Measurements from ENCODE around the gene CINP.

The CINP gene

DNA sequence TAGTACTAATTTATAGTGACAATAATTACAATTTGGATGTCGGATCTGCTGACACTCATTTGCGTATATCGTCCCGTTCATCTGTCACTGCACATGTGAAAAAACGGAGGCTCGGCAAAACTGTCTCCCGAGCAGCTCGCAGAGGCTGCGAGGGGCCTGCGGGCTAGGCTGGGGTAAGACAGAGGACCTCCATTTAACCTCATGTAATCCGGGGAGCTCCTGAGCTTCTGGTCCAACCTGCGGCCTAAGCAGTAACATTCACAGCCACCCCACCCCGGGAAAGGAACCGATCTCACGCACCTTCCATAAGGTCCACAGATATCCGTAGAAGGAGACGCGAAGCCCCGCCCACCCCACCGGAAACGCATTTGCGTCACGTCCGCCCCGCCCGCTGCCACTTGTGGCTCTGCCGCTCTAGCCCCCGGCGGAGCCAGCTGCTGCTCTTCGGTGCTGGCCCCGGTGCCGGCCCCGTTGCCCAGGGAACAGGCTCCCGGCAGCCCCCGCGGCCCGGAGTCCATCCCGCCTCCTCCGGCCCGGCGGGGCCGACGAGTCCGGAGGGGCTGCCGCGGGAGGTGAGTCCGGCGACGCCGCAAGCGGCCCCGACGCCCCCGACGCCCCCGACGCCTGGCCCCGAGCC is at the start of gene CINP, which contains the start of gene TECPR2:
TSS of gene CINP (minus strand) at position 346 of the 637 bp plus-strand sequence. CDS start at position 307, 39 bp downstream.
TSS of gene TECPR2 (plus strand) at position 397 of the 637 bp plus-strand sequence. CDS start 13,781 bp downstream, outside the sequence.
- peak; percentile 98 for DNase-seq (ENCODE audit: low read depth)

DNA sequence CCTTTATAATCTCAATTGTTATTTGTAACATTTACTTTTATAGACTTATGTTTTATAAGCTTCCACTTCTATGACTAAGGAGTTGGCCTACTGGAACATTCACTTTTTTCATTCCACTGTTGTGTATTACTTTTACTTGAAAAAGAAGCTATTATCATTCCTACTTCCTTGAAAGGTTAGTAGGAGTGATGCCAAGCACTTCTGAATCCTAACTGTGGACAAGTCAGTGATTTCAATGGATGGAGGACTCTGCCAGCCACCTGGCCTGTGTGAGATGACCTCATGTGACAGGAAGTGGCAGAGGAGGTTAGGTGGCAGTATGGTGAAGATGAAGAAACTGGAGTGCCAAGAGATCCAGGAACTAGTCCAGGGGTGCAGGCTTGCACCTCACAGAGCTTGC is 46.0 kb upstream of the CINP start:
- DNase-seq (ENCODE audit: low read depth), result no peak

DNA sequence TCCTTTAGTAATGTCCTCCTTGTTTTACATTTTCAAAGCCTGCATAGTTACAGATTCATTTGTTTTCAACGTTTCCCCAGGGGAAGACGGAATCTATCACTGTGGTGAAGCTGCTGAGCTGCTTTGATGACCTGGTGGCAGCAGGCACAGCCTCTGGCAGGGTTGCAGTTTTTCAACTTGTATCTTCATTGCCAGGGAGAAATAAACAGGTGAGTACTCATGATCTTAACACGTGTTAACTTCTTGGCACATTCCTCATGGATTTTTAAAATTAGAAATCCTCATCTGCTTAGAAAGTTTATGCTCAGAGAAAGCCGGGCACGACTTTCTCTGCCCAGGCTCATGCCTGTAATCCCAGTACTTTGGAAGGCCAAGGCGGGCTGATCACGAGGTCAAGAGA is 44.6 kb upstream of the CINP start:
- no peak for DNase-seq (ENCODE audit: low read depth)

DNA sequence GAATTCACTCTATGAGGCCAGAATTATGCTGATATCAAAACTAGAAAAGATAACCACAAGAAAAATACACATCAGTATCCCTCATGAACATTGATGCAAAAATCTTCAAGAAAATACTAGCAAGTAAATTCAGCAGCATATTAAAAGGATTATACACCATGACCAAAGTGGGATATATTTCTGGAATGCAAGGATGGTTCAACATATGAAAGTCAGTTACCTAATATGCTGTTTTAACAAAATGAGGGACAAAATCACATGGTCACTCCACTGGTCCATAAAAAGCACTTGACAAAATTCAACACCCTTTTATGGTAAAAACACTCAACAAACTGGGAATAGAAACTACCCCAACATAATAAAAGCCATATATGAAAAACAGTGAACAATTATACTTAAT is 40.3 kb upstream of the CINP start:
- DNase-seq (ENCODE audit: low read depth), result no peak

DNA sequence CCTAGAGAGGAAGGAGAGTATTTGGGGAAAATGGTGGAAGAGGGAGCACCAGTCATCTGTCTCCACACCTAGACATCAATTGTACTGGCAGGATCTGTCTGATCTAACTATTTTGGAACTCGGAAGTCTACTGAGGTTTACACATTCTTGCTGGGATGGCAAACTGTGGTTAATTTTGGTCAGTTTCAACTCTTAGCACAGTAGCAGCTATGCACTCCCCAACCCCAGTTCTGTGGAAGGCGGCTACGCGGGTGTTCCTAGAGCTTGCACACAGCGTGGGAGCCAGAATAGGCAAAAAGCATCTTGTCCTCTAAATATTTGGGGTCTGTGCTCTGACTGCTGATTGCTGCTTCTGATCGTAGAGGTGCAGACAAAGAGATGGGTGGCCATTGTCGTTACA is 33.8 kb upstream of the CINP start:
- no peak for DNase-seq (ENCODE audit: low read depth)

DNA sequence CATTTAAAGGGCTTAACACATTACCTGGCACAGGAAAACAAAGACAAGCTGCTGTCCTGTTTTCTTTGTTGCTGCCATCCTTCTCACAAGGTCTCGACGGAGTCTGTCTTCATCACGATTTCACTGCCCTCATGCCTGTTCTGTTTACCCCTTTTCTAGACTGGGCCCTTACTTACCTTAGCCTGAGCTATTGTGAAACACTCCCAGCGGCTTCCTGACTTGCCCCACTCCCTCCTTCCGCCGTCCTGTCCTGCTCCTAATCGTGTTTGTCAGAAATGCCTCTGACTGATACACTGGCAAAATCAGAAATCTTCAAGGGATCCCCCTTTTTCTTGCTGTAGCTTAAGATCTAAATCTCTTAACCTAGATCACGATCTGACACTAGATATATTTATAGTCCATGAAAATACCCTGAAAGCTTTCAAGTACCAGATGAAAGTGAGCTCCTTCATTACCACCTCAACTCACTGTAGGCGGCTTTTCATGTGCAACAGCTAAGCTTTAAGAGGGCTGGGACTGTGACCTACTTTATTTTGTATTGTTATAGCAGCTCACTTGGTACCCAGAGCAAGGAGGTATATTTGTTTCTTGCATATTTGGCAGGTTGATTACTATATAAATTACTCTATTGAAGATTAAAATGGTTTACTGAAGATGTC is 32.2 kb upstream of the CINP start:
- DNase-seq (ENCODE audit: low read depth), result no peak

DNA sequence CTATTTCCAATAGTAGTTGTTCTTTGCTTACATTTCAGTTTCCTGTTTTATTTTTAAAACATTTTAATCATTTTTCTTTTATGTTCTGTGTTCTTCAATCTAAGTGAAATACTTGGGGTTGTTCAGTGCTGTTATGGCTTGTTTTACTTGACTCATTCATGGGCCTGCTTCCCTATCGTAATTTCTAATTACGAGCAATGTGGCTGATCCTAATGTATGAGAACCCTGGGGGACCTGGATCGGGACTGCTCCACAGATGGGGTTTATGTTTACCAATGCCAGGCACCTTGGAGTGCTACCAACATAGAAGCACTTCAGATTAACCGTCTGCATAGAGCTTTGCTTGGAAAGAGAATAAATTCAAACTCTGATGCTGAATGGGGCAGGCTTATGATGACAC is 29.8 kb upstream of the CINP start:
- no peak for DNase-seq (ENCODE audit: low read depth)

DNA sequence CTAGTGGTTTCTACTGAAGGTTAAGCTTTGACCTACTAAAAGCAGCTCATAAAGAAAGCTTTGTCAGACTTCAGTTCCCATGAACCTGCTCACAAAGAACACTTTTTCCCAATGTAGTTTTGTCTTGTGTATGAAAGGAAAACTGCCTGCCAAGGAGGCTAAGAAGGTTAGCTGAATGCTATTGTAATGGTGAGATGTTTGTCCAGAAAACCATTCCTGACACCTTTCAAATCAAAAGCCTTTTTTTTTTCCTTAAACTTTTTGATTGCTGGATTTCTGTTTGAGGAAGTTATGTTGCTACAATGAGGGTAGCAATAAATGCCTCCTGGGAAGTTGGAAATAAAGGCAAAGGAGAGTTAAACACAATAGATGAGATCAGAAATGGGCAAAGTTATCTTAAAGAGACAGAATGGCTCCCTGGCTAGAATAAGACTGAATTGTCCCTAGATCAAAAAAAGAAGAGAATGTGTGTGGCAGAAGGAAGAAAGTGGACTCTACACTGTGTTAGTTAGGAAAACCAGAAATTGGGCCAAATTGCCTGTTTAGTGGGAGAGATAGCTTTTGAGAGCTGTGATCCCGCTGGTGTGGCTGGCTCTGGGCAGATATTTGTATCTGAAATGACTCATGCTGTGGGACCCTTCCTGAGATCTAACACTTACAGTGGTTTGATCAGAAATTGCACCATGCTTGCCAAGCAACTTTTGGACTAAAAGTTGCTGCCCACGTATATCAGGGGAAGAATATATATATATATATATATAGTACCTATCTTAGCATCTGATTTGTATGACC is 27.6 kb upstream of the CINP start:
- DNase-seq (ENCODE audit: low read depth), result no peak

DNA sequence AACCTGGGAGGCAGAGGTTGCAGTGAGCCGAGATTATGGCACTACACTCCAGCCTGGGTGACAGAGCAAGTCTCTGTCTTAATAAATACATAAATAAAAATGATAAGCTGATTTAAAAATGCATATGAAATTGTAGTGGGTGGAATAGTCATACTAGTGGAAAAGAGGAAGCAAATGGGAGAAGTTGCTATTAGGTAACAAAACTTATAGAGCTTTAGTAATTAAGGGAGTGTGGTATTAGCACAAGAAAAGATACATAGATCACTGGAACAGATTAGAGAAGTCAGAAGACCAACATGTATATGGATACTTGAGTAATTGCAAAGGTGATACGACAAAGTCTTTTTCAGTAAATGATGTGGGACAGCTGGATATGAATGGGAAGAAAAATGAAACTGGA is 26.6 kb upstream of the CINP start:
- DNase-seq (ENCODE audit: low read depth), result no peak

DNA sequence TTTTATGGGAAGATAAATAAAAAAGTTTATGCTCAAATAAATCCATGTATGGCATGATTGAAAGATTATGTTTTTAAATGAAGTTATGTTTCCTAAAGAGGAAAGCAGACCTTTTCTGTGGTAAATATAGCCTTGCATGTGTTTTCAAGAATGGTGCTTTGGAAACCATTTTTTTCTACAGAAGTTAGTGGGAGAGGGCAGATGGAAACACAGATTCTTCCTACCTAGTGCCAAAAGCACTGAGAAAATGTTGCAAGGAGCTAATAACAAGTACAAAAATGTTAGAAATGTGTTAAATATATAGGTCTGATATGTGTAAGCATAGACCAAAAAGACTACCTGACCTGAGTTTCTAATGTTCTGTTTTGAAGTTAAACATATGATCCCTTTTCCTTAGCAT is 24.4 kb upstream of the CINP start:
- DNase-seq (ENCODE audit: low read depth), result no peak

DNA sequence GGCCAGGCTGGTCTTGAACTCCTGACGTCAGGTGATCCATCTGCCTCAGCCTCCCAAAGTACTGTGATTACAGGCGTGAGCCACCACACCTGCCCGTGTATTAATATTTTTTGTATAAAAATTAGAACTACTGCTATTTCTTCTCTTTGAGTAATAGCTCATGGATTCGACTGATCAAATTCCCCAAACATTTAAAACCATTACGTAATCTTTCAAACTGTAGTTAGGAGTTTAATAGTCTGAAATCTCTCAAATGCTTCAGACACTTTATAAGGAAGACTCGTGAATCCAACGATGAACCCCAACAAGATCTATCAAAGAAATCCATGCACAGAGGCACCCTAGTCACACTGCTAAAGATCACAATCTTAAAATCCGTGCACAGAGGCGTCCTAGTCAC is 16.1 kb upstream of the CINP start:
- no peak for DNase-seq (ENCODE audit: low read depth)

DNA sequence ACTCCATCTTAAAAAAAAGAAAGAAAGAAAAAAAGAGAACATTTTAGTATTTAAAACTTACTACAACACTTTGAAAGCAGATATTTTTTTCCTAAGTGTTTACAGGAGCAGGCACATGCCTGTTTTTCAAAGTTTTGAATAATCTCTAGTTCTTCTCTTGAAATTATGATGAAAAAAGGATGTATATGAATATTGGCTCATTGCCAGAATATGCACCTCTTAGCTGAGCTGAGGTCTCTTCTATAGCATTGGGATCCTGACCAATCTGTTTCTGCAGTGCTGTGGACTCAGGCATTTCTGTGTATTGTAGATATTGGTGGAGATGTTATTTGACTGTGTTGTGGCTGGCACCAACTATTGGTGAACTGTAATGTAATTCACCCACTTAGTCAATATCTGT is 15.0 kb upstream of the CINP start:
- DNase-seq (ENCODE audit: low read depth), result no peak

DNA sequence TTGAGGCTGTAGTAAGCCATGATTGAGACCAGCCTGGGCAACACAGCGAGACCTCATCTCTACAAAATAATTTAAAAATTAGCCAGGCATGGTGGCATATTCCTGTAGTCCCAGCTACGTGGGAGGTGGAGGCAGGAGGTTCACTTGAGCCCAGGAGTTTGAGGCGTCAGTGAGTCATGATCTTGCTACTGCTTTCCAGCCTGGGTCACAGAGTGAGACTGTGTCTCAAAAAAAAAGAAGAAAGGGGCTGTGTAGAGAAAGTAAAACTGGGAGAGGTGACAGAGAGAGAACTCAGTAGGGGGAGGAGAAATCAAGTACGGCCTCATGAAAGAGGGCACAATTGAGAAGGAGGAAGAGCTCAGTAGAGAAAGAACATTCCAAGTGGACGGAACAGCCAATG is 12.4 kb upstream of the CINP start:
- no peak for DNase-seq (ENCODE audit: low read depth)

DNA sequence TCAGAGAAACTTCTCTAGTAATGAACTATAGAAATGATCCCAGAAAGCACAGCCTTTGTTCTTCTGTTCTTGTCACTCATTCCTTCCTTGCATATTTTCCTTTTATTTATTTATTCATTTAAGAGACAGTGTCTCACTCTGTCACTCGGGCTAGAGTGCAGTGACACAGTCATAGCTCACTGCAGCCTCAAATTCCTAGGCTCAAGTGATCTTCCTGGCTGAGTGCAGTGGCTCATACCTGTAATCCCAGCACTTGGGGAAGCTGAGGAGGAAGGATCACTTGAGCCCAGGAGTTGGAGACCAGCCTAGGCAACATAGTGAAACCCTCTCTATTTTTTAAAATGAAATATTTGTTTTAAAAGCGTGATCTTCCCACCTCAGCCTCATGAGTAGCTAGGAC is 11.6 kb upstream of the CINP start:
- no peak for DNase-seq (ENCODE audit: low read depth)

DNA sequence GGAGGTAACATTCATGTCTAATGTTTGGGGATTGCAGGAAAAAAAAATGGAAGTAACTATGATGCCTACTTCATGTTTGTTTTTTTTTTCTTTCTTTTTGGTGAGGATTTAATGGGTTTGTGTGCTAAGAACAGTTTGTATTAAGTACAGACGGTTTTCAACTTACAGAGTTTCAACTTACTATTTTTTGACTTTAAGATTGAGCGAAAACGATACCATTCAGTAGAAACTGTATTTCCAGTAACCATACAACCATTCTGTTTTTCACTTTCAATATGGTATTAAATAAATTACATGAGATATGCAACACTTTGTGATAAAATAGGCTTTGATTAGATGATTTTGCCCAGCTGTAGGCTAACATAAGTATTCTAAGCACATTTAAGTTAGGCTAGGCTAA is 10.4 kb upstream of the CINP start:
- DNase-seq (ENCODE audit: low read depth), result no peak

DNA sequence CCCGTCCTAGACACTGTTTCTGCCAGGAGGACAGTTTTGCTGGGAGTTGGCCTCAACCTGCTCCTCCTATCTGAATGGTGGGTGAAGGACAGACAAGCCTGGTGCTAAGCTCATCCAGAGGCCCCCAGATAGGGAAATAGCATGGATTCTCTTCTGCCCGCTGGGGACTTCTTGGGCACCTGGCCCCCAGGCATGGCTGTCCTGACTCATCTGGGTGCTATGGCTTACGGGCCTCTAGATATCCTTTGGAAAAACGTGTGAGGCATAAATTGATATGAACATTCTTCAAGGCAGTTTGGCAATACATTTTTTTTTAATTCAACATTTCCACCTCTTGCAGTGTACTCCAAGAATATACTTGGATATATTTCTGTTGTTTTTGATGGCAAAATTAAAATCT is 8.7 kb upstream of the CINP start:
- DNase-seq (ENCODE audit: low read depth), result no peak

DNA sequence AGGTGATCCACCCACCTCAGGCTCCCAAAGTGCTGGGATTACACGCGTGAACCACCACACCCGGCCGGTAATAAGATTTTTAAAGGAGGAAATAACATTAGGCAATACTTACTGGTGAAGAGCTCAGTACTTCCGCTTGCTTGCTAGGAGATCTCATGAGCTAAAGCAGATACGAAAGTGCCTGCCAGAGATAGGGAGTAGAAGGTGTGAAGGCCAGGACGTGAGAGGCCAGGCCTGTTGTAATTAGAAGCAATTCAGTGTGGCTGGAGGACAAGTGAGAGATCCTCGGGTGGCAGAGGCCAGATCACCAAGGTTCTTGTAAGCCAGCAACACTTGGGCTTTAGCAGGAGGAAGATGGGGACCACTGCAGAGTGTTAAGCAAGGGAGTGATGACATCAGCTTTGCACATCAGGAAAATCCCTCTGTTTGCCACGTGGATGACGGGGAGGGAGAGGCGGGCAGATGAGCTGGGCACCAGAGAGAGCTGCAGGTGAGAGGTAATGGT is 7.7 kb upstream of the CINP start:
- DNase-seq (ENCODE audit: low read depth), result no peak

DNA sequence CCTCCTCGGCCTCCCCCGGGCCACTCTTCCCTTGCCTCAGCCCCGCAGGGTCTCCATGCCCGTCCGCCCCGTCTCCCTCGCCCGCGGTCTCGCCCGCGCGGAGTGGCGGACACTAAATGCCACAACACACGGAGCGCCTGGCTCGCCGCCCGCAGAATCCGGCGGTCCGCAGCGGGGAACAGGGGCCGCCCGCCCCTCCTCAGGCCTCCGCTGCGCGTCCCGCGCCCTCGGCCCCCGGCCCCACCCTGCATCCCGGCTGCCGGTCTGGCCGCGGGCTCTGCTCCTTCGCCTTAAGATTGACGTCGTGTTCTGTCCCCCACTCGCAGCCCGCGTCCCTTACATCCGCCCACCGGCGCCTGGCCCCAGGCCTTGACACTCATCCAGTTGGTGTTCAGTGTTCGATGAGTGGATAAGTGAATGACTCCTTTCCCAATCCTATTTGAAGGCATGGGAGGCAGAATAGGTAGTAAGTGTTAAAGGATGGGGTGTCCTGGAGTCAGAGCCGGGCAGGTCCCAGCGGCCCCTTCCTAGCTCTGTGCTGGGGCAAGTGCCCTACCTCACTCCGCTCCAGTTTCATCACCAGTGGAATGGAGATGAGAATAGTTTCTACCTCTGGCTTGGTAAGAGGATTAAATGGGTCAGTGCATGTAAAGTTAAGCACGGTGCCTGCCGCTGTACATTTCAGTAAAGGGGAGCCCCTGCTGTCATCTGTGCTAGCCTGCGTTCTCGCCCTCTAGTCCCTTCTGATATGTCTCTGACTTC is 673 bp upstream of the CINP start:
- DNase-seq (ENCODE audit: low read depth), result no peak

DNA sequence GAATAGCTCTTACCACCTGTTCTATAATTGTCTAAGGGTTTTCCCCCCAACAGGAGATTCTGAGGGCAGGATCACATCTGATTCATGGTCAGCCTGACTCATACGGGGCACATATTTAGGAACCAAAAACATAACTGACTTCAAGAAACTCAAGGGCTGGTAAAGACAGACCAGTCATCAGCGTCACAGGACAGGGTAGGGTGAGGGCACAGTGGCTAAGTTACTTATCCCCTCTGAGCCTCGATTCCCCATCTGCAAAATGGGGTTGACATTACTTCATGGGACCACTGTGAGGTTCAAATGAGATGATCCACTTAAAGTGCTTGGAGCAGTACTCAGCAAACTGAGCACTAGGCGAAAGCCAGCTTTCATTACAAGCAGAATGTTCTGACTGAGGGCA is 606 bp downstream of the CINP start:
- peak; percentile 2 for DNase-seq (ENCODE audit: low read depth)

DNA sequence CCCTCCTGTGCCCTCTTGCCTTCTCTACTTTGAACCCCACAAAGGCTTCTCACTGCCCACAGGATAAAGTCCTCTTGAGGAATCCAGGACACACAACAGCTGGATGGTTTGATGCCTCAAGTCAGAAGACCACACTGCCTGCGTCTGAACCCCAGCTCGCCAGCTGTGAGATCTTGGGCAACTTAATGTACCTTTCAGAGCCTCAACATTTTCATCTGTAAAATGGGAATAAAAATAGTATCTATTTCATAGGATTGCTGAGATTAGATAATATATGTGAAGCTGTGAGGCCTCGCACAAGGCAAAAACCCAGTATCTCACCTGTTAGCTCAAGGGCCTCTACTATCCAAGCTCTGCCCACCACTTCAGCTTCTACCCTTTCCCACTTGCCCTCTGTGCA is 2.3 kb downstream of the CINP start:
- no peak for DNase-seq (ENCODE audit: low read depth)

DNA sequence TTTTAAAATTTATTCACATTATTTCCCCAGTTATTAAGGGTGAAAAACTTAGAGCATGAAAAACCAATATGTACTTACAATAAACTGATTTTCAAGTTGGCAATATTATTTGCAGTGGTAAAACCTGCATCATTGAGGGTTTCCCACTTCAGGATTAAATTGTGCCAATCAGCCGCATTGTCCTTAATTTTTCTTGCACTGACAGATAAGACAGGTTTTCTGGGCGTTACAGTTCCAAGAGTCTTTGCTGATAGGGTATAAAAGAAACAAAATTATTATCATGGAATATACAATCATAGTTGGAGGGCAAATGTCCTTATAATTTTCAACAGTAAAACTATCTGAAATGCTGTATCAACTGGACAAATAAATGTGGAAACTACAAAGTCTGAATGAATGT is 3.3 kb downstream of the CINP start:
- no peak for DNase-seq (ENCODE audit: low read depth)

DNA sequence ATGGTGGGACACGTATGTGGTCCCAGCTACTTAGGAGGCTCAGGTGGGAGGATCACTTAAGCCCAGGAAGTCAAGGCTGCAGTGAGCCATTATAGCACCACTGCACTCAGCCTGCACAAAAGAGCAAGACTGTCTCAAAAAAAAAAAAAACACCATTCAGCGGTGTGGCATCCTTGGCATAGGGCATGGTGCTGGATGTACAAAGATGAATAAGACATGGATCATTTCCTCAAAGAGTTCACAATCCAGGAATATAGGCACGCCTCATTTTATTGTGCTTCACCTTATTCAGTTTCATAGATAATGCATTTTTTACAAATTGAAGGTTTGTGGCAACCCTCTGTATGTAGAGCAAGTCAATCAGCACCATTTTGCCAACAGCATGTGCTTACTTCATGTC is 6.4 kb downstream of the CINP start:
- DNase-seq (ENCODE audit: low read depth), result no peak

All from stimulated activated CD8-positive, alpha-beta memory T cell treated with anti-CD3 and anti-CD28 coated beads, Interleukin-12 subunit alpha, Interleukin-12 subunit beta, amount 100 ng/mL, for 1 hour (primary cell).